Tibial nerve (tissue), 4 donors: ENCODE data around the gene LDHB.

Experiments
- EP300 ChIP-seq, 2 donors: sonication (generic); formaldehyde crosslinking; IDR thresholded peaks; one replicate each; pipeline ENCODE4 v1.6.1; 2017; ENCODE audit warnings: antibody characterized with exemption in 2 of 2, mild to moderate bottlenecking in 1 of 2
- TF ChIP-seq, protein P1 (sequence below), 5 experiments: fragments of 200-600 bp in 3 of 5; fragments of 450-650 bp in 2 of 5; sonication (generic) in 3 of 5; IDR thresholded peaks; one replicate each; pipeline ENCODE4 v1.5.1; 2016 to 2019; ENCODE audit warnings: antibody characterized with exemption in 5 of 5, mild to moderate bottlenecking in 3 of 5, moderate library complexity in 2 of 5

GRCh38 chr12:21659383-21659782, 1.7 kb upstream of the LDHB start:
- TF ChIP-seq, protein P1, sequence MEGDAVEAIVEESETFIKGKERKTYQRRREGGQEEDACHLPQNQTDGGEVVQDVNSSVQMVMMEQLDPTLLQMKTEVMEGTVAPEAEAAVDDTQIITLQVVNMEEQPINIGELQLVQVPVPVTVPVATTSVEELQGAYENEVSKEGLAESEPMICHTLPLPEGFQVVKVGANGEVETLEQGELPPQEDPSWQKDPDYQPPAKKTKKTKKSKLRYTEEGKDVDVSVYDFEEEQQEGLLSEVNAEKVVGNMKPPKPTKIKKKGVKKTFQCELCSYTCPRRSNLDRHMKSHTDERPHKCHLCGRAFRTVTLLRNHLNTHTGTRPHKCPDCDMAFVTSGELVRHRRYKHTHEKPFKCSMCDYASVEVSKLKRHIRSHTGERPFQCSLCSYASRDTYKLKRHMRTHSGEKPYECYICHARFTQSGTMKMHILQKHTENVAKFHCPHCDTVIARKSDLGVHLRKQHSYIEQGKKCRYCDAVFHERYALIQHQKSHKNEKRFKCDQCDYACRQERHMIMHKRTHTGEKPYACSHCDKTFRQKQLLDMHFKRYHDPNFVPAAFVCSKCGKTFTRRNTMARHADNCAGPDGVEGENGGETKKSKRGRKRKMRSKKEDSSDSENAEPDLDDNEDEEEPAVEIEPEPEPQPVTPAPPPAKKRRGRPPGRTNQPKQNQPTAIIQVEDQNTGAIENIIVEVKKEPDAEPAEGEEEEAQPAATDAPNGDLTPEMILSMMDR (IDR thresholded peaks at IDR 0.05), result no peak
- no peak for TF ChIP-seq EP300 (IDR thresholded peaks at IDR 0.05)
